ENCODE results near the gene MIS18A. TPM values are rescaled to one million over a fixed set of nuclear protein-coding genes. Genes with fewer than 3 reads are reported as not detected.
"Not testable (repeated sequence)": the region's sequence is repeated elsewhere in the genome, so short reads cannot be mapped to it uniquely, and the experiment has no call there.

MIS18A gene
- total RNA-seq, 1 experiment from 2014 or later = 10.9 TPM

DNA sequence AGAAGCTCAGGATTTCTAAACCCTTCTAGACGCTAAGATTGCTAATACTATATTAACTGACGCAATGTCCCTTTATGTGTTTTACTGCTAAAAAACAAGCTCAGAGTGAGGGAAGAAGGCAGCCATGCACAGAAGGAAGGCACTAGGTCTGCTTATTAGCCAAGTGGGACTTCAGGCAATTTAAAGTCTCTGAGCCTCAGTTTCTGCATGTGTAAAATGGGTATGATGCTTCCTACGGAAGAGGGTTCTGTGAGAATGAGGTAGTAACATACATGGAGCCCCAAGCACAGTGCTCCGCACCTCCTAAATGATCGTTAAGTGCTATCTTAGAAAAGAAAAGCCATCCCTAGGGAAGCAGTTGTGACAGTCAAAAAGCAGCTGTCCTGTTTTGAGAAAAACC is 16.9 kb downstream of the MIS18A start:
- H3K36me3 Mint-ChIP-seq (ENCODE audit: insufficient read depth, unreplicated experiment) = peaks cover 8% of the 10 kb centered on the region
- intact Hi-C loops (cut with micrococcal nuclease; ENCODE audit: unreplicated experiment) = no loop called here
- H3K9me3 Mint-ChIP-seq (ENCODE audit: low read depth, unreplicated experiment) = no peaks in the 10 kb centered on the region
- DNase-seq = no peak
- H3K27me3 Mint-ChIP-seq (ENCODE audit: unreplicated experiment) = no peaks in the 10 kb centered on the region
- BruUV-seq (replicated peaks) = no TSS peak
- H3K4me3 Mint-ChIP-seq (ENCODE audit: low read depth, unreplicated experiment) = no peak overlapping the region
- TF ChIP-seq, protein P1, sequence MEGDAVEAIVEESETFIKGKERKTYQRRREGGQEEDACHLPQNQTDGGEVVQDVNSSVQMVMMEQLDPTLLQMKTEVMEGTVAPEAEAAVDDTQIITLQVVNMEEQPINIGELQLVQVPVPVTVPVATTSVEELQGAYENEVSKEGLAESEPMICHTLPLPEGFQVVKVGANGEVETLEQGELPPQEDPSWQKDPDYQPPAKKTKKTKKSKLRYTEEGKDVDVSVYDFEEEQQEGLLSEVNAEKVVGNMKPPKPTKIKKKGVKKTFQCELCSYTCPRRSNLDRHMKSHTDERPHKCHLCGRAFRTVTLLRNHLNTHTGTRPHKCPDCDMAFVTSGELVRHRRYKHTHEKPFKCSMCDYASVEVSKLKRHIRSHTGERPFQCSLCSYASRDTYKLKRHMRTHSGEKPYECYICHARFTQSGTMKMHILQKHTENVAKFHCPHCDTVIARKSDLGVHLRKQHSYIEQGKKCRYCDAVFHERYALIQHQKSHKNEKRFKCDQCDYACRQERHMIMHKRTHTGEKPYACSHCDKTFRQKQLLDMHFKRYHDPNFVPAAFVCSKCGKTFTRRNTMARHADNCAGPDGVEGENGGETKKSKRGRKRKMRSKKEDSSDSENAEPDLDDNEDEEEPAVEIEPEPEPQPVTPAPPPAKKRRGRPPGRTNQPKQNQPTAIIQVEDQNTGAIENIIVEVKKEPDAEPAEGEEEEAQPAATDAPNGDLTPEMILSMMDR (IDR thresholded peaks at IDR 0.05; ENCODE audit: unreplicated experiment) = no peak
- CTCF ChIA-PET = no interaction called here
- peaks cover 13% of the 10 kb centered on the region for H3K4me1 Mint-ChIP-seq (ENCODE audit: low read depth, unreplicated experiment)
- H3K27ac Mint-ChIP-seq (ENCODE audit: unreplicated experiment) = no peak overlapping the region

DNA sequence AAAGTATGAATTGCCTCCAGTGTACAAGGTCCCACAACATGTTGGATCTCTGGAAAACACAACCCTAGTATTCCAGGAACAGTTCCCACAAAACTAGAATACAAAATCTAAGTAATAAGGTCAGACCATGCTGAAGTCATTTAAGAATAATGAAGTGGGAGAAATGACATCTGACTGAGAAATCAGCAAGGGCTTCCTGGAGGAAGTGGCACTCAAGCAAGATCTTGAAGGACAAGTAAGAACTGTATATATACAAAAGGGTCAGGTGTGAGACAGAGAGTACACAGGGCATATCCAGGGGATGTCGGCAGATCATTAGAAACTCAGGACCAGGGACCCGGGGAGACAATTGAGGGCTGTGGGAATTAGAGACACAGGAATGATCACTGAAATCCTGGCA is 18.7 kb downstream of the MIS18A start:
- Mint-ChIP-seq H3K27ac (ENCODE audit: unreplicated experiment) (no peak overlapping the region), H3K9me3 (ENCODE audit: low read depth, unreplicated experiment) (no peaks in the 10 kb centered on the region), H3K4me3 (ENCODE audit: low read depth, unreplicated experiment) (no peak overlapping the region), H3K4me1 (ENCODE audit: low read depth, unreplicated experiment) (peaks cover 13% of the 10 kb centered on the region), H3K27me3 (ENCODE audit: unreplicated experiment) (peaks cover 10% of the 10 kb centered on the region), H3K36me3 (ENCODE audit: insufficient read depth, unreplicated experiment) (peaks cover 5% of the 10 kb centered on the region)
- no peak for DNase-seq
- CTCF ChIA-PET = interaction anchor here (0.7 kb wide), 1 partner anchor 13 kb away, joined by 3 read pairs; no protein-coding TSS in a partner anchor
- TF ChIP-seq, protein P1 (IDR thresholded peaks at IDR 0.05; ENCODE audit: unreplicated experiment) = no peak
- no TSS peak for BruUV-seq (replicated peaks)
- intact Hi-C loops (cut with micrococcal nuclease; ENCODE audit: unreplicated experiment) = no loop called here

DNA sequence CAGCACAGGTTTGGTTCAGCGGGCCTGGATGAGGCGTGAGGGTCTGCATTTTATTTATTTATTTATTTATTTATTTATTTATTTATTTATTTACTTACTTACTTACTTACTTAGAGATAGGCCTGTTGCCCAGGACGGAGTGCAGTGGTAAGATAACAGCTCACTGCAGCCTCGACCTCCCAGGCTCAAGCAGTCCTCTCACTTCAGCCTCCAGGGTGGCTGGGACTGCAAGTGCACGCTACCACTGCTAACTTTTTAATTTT is 20.1 kb downstream of the MIS18A start:
- H3K36me3 Mint-ChIP-seq (ENCODE audit: insufficient read depth, unreplicated experiment); BruUV-seq (replicated peaks): not testable (repeated sequence)
- peaks cover 13% of the 10 kb centered on the region for H3K4me1 Mint-ChIP-seq (ENCODE audit: low read depth, unreplicated experiment)

DNA sequence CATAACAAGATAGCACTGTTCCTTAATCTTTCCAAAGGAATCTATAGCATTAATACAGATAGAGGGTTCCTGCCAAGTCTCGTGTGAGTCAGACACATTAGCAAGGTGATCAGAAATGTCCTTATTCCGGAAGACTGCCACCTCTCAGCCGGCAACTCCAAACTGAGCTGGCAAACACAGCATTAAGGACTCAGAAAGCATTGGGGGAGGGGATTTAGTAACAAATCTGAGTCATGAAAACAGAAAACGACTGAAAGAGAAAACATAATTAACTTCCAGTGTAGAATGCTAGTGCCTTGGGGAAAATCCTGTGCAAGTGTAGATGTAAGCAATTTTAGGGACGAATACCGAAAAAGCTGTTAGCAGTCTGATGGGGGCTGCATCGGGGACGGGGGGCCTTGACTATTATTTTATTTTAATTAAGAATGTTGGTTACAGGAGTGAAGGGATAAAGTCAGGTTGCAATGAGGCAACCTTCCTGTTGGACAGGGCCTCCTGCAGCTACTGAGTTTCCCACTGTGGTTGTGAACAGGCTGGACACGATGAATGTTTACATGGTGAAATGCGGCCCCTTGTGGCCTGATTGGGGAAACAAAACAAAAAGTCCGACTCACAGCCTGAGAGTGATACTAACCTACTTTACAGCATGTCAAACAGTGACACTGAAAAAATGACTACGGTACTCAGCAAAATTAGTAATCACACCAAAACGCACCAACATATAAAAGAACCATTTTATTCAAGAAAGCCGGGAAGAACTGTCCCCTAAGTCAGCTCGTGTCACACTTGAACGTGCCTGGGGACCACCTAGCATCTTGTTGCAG is 20.7 kb downstream of the MIS18A start:
- H3K9me3 Mint-ChIP-seq (ENCODE audit: low read depth, unreplicated experiment) = no peaks in the 10 kb centered on the region

More for the DNA sequence above, 20.1 kb downstream of the MIS18A start:
- H3K4me3 Mint-ChIP-seq (ENCODE audit: low read depth, unreplicated experiment); DNase-seq; H3K27ac Mint-ChIP-seq (ENCODE audit: unreplicated experiment); H3K9me3 Mint-ChIP-seq (ENCODE audit: low read depth, unreplicated experiment): not testable (repeated sequence)
- peaks cover 10% of the 10 kb centered on the region for H3K27me3 Mint-ChIP-seq (ENCODE audit: unreplicated experiment)
- CTCF ChIA-PET = interaction anchor here (2.6 kb wide), 1 partner anchor 394 kb away, joined by 14 read pairs; no protein-coding TSS in a partner anchor
- intact Hi-C loops (cut with micrococcal nuclease; ENCODE audit: unreplicated experiment) = loop anchor here (1.0 to 10.0 kb wide), 3 partner anchors 174 to 472 kb away; no protein-coding TSS in a partner anchor

More for the DNA sequence above, 20.7 kb downstream of the MIS18A start:
- CTCF ChIA-PET = interaction anchor here (0.5 to 2.6 kb wide), 5 partner anchors 10 to 477 kb away, joined by 3 to 14 read pairs (median 3); no protein-coding TSS in a partner anchor
- Mint-ChIP-seq H3K27ac (ENCODE audit: unreplicated experiment) (peak overlapping the region; percentile 19), H3K36me3 (ENCODE audit: insufficient read depth, unreplicated experiment) (peaks cover 3% of the 10 kb centered on the region), H3K27me3 (ENCODE audit: unreplicated experiment) (peaks cover 10% of the 10 kb centered on the region), H3K4me1 (ENCODE audit: low read depth, unreplicated experiment) (peaks cover 13% of the 10 kb centered on the region), H3K4me3 (ENCODE audit: low read depth, unreplicated experiment) (peak overlapping the region; percentile 18)
- peak; percentile 59 for DNase-seq
- TF ChIP-seq, protein P1 (IDR thresholded peaks at IDR 0.05; ENCODE audit: unreplicated experiment) = peak; percentile 21
- intact Hi-C loops (cut with micrococcal nuclease; ENCODE audit: unreplicated experiment) = loop anchor here (1.0 to 10.0 kb wide), 3 partner anchors 173 to 472 kb away; no protein-coding TSS in a partner anchor
- no TSS peak for BruUV-seq (replicated peaks)

All from Calu3 (cell line).